ENCODE measurements around the gene TRIM7. TPM values are rescaled to one million over a fixed set of nuclear protein-coding genes. Genes with fewer than 3 reads are reported as not detected.
A peak's percentile ranks its signal among the peaks of the same experiment; 100 is the strongest.

Gene TRIM7
- total and polyA plus RNA-seq, 2 experiments from 2014 or later = 0.11 to 0.39 TPM

DNA sequence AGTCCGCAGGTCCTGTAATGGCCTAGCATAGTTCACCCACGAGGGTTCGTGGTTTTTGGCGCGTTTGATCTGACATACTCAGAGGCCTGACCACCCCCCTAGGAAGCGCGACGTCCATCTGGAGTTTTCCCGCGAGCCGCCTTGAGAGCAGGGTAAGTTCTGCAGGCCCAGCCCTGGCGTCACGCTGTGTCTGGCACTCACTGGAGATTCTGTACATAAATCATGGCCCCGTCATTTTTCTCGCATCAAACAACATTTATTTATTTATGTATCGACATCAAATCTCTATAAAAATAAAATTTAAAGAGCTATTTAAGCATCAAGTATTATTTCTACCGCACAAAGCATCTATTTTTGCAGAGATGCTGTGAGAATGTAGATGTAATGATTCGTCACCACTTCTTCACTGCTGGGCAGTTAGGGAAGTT lies 17.6 kb upstream of the TRIM7 start:
- Histone ChIP-seq H3K4me3 (peak overlapping the region; percentile 80), H3K27me3 (no peaks in the 10 kb centered on the region), H3K36me3 (no peaks in the 10 kb centered on the region), H3K27ac (peak overlapping the region; percentile 39), H3K4me1 (ENCODE audit: low read depth) (no peaks in the 10 kb centered on the region), H3K9me3 (ENCODE audit: low read depth) (no peaks in the 10 kb centered on the region)
- DNase-seq (ENCODE audit: low read depth in 1 of 2, low spot score in 1 of 2) = no peak
- TF ChIP-seq, protein P1, sequence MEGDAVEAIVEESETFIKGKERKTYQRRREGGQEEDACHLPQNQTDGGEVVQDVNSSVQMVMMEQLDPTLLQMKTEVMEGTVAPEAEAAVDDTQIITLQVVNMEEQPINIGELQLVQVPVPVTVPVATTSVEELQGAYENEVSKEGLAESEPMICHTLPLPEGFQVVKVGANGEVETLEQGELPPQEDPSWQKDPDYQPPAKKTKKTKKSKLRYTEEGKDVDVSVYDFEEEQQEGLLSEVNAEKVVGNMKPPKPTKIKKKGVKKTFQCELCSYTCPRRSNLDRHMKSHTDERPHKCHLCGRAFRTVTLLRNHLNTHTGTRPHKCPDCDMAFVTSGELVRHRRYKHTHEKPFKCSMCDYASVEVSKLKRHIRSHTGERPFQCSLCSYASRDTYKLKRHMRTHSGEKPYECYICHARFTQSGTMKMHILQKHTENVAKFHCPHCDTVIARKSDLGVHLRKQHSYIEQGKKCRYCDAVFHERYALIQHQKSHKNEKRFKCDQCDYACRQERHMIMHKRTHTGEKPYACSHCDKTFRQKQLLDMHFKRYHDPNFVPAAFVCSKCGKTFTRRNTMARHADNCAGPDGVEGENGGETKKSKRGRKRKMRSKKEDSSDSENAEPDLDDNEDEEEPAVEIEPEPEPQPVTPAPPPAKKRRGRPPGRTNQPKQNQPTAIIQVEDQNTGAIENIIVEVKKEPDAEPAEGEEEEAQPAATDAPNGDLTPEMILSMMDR (IDR thresholded peaks at IDR 0.05; ENCODE audit: low read depth, low read length) = no peak

DNA sequence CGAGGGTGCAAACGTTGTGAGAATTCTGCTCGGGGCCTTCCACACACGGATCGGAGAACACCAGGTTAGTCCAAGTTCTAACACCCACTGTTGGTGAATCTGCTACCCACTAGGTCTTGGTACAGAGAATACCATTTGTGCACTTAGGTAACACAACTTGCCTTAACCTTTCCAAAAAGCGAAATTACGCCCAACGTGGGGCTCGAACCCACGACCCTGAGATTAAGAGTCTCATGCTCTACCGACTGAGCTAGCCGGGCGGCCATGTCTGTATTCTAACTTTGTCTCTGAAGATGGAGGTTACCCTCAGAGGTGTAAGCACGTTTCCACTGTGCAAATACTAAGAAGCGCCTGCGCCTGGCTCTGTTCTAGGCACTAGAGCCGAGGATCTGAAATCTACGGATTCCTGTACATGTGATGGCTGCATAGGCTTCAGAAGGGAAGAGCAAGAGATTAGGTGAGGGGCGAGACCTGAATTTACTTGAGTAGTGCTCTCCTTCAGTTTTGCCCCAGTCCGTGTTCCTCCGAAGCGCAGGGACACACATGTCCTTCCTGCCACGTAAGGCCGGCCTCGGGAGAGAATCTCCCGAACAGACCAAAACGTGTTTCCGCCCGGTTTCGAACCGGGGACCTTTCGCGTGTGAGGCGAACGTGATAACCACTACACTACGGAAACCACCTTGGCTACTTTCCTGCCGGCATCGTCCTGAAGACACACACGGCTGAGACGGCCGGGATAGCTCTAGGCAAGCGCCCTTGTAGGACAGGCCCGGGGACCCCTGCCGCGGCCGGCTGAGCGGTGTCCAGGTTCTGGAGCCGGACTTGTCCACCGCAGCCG lies 17.0 kb upstream of the TRIM7 start:
- H3K27me3 ChIP-seq = no peaks in the 10 kb centered on the region

DNA sequence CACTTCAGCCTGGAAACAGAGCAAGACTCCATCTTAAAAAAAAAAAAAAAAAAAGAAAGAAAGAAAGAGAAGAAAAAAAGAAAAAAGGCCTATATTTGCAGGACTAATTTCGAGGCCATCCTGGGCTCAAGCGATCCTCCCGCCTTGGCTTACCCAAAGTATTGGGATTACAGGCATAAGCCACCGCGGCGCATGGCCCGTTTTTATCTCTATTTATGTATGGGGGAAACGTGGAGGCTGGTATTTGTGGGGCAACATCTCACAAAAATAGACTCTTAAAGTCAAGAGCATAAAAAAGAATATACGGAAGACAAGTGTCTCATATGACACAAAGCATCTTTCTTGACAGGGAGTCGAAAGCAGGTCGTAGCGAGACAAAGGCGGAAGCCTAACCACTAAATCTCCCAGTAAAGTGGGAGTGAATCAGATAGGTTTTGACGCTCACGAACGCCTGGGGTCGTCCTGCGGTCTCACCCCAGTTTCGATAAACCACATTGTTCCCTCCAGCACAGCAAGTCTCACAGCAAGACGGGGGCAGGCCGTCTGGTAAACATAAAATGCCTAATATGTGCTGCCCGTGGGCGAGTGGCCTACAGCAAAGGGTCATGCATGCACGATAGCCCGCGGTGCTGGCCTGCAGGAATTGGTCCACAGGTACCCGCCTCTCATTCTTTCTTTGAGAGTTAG lies 16.3 kb upstream of the TRIM7 start:
- H3K36me3 ChIP-seq = no peaks in the 10 kb centered on the region
- TF ChIP-seq, protein P1 (IDR thresholded peaks at IDR 0.05; ENCODE audit: low read depth, low read length) = no peak
- no peaks in the 10 kb centered on the region for H3K9me3 ChIP-seq (ENCODE audit: low read depth)
- H3K4me3 ChIP-seq = peak overlapping the region; percentile 80
- H3K27me3 ChIP-seq = peaks cover 5% of the 10 kb centered on the region
- DNase-seq (ENCODE audit: low read depth in 1 of 2, low spot score in 1 of 2) = no peak
- peak overlapping the region; percentile 39 for H3K27ac ChIP-seq
- no peaks in the 10 kb centered on the region for H3K4me1 ChIP-seq (ENCODE audit: low read depth)

More for the DNA sequence above, 17.0 kb upstream of the TRIM7 start:
- Histone ChIP-seq H3K4me3 (peak overlapping the region; percentile 80), H3K27ac (peak overlapping the region; percentile 39), H3K36me3 (no peaks in the 10 kb centered on the region), H3K9me3 (ENCODE audit: low read depth) (no peaks in the 10 kb centered on the region), H3K4me1 (ENCODE audit: low read depth) (no peaks in the 10 kb centered on the region)
- TF ChIP-seq, protein P1 (IDR thresholded peaks at IDR 0.05; ENCODE audit: low read depth, low read length) = no peak
- peak; percentile 82 to 93 for DNase-seq (ENCODE audit: low read depth in 1 of 2, low spot score in 1 of 2)

DNA sequence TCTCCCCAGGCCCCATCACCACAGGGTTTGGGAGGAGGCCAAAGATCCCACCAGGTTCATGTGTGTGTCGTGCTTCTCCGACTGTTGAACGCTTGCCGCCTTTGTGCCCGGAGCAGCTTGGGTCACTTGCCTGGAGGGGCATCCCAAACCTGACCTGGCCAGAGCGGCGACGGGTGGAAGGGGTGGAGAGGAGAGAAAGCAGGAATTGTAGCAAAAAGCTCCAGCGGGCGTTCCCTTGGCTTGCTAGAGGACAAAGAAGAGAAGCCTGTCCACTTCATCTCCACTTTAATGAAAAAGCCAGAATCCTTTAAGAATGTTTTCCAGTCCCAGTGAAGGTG lies 15.2 kb upstream of the TRIM7 start:
- DNase-seq (ENCODE audit: low read depth in 1 of 2, low spot score in 1 of 2) = no peak
- no peaks in the 10 kb centered on the region for H3K36me3 ChIP-seq
- no peaks in the 10 kb centered on the region for H3K9me3 ChIP-seq (ENCODE audit: low read depth)
- TF ChIP-seq, protein P1 (IDR thresholded peaks at IDR 0.05; ENCODE audit: low read depth, low read length) = no peak
- no peak overlapping the region for H3K27ac ChIP-seq
- H3K4me1 ChIP-seq (ENCODE audit: low read depth) = no peaks in the 10 kb centered on the region
- H3K4me3 ChIP-seq = no peak overlapping the region
- peaks cover 10% of the 10 kb centered on the region for H3K27me3 ChIP-seq

DNA sequence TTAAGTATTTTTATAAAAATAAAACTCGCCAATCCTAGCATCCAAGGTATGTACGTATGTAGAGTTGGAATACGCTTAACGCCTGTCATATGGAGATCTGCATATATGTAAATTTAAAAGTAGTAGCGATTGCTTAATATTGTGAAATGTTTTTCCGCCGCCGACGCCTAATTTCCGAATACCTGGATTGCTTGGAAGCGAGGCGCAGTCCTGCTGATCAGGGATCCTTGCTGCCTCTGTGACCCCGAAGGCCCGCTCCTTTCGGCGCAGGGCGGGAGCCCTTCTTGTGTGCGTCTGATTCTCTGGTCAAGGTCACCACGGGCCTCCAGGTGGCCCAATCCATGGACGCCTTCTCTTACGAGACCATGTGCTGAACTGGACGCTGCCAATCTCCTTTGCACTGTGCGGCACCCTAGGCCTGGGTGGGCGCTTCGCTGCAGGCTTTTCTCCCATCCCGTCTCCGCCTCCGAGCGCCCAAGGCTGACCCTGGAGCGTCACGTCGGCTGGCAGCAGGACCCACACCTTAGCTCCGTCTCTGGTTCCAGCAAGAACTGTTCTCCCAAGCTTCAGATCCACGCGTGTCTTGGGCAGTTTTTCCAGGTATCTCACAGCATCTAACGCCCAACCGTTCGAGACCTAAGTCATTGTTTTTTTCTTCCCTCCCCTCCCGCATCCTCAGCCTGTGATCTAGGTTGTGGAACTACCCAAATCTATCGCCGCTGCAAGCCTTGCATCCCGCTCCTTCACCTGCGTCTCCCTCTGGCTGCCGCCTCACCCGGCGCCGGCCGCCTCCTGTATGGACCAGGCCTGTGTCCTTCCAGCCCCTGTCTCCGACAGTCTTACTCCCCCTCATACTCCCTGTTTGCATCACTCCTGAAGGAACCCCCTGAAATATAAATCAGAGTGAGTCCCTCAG lies 14.5 kb upstream of the TRIM7 start:
- H3K27me3 ChIP-seq = peaks cover 10% of the 10 kb centered on the region
- H3K4me3 ChIP-seq = no peak overlapping the region
- TF ChIP-seq, protein P1 (IDR thresholded peaks at IDR 0.05; ENCODE audit: low read depth, low read length) = no peak
- no peaks in the 10 kb centered on the region for H3K4me1 ChIP-seq (ENCODE audit: low read depth)
- H3K27ac ChIP-seq = no peak overlapping the region
- no peaks in the 10 kb centered on the region for H3K9me3 ChIP-seq (ENCODE audit: low read depth)
- no peak for DNase-seq (ENCODE audit: low read depth in 1 of 2, low spot score in 1 of 2)
- H3K36me3 ChIP-seq = no peaks in the 10 kb centered on the region
